ENCODE results near the gene ETV3.

ETV3 gene

GRCh38 chr1:157090196-157090647 lies 48.0 kb downstream of the ETV3 start:
- DNase-seq, result peak; percentile 89

DNA sequence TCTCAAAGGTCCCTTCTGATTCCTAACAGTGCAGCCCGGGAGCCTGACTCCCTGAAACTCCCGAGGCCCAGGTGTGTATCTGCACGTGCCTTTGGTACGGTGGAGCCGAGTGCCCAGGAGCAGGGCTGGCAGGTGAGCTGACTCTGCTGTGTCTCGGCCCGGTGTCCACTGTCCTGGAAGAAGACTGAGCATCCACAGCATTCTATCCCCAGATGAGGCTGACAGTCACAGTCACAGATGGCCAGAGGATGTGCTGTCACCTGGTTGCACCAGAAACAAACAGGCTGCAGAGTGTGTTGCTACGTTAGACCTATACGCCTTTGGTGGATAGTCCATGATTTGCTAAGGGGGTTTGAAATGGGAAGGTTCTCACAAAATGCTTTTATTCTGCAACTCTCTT lies 48.4 kb downstream of the ETV3 start:
- DNase-seq, result no peak

GRCh38 chr1:157088607-157089006 lies 49.6 kb downstream of the ETV3 start:
- no peak for DNase-seq

DNA sequence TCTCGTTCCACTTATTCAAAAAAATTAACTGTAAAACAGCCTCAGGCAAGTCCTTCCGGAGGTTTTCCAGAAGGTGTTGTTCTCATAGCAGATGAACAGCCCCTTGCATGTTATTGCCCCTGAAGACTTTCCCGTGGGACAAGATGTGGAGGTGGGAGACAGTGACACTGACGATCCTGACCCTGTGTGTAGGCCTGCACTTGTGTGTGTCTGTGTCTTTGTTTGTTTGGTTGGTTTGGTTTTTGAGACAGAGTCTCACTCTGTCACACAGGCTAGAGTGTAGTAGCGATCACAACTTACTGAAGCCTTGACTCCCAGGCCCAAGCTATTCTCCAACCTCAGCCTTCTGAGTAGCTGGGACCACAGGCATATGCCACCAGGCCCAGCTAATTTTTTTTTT lies 51.2 kb downstream of the ETV3 start:
- no peak for DNase-seq

- no peak for DNase-seq
Observed at GRCh38 chr1:157086299-157086698, 51.9 kb downstream of the ETV3 start.

DNA sequence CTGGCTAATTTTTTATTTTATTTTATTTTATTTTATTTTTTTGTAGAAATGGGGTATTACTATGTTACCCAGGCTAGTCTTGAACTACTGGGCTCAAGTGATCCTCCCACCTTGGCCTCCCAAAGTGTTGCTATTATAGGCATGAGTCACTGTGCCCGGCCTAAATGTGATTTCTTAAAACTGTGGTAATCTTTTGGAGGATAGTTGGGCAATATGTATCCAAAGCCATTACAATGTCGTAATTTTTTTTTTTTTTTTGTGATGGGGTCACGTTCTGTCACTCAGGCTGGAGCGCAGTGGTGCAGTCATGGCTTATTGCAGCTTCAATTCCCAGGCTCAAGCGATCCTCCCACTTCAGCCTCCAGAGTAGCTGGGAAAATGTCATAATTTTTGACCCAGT lies 52.8 kb downstream of the ETV3 start:
- DNase-seq, result no peak

DNA sequence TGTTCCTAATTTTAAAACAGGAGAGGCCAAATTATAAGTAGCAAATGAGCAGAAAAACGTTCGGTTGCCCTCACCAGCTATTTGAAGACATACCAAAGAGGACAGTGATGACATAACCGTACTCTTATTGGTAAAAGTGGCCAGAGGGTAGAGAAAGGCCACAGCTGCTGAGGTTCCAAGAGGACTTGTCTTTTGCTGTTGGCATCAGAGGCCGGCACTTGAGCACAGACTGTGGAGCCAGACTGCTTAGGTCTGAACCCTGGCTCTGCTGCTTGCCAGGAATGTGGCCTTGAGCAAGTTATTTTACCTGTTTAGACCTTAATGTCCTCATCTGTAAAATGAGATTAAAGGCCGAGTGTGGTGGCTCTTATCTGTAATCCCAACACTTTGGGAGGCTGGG lies 53.5 kb downstream of the ETV3 start:
- DNase-seq, result no peak

DNA sequence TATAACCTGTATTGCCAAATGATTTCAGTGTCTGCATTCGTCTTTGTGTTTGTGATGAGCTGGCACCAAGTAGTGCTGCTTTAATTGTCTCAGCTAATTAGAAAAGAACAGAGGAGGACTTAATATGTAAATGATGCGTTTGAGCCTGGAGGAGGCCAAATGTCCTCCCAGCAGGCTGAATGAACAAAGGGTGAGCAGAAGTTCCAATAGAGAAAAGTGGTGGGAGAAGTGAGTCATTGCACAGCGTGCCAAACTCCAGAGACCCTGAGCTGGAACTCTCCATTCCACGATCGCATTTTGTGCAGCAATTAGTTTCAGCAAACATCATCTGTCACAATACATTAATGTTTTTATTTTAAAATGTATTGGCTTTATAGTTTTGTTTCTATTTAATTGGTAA lies 56.5 kb downstream of the ETV3 start:
- no peak for DNase-seq

DNA sequence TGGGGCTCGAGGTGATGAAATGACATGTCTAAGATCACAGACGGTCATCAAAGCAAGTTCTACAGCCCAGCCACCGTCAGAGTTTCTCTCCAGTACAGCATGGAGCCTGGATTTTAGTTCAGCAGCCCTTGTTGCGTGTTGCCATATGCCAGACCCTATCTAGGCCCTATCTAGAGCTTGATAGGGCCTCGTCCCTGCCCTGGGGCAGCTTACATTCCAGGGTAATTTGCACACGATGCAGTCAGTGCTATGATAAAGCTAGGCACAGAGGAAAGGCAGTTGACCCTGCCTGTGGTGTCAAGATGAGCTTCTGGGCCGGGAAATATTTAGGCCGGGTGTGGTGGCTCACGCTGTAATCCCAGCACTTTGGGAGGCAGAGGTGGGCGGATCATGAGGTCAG lies 57.5 kb downstream of the ETV3 start:
- no peak for DNase-seq

DNA sequence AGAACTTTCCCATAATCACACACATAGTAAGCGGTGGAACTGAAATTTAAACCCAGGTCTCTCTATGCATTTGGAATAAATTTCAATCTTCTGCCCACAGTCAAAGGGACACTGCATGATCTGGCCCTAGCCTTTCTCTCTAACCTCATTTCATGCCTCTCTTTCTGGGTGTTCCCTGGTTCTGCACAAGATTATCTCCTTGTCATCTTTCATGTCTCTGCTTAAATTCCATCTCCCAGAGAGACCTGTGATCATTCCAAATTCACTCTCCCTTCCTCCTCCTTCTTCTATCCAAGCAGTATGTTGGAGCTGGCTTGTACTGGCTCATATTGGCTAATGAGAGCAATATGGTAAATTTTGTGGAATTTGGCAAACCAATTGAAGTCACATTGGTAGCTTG lies 60.8 kb downstream of the ETV3 start:
- no peak for DNase-seq

DNA sequence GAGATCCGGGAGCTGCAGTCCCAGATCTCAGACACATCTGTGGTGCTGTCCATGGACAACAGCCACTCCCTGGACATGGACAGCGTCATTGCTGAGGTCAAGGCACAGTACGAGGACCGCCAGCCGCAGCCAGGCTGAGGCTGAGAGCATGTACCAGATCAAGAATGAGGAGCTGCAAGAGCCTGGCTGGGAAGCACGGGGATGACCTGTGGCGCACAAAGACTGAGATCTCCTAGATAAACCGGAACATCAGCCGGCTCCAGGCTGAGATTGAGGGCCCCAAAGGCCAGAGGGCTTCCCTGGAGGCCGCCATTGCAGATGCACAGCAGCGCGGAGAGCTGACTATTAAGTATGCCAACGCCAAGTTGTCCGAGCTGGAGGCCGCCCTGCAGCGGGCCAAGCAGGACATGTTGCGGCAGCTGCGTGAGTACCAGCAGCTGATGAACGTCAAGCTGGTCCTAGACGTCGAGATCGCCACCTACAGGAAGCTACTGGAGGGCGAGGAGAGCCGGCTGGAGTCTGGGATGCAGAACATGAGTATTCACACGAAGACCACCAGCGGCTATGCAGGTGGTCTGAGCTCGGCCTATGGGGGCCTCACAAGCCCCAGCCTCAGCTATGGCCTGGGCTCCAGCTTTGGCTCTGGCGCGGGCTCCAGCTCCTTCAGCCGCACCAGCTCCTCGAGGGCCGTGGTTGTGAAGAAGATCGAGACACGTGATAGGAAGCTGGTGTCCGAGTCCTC lies 64.1 kb downstream of the ETV3 start:
- DNase-seq, result no peak

Measured in effector CD4-positive, alpha-beta T cell (primary cell).